HG03432 (cell line): ENCODE results near the gene DPP6.

Experiments used
- ATAC-seq: cut with Tn5 transposase; IDR thresholded peaks from one replicate; pipeline ENCODE4 v1.9.1; 2021; ENCODE audit warnings: mild to moderate bottlenecking, moderate library complexity; ENCODE audit not compliant: unreplicated experiment

The DPP6 gene

DNA sequence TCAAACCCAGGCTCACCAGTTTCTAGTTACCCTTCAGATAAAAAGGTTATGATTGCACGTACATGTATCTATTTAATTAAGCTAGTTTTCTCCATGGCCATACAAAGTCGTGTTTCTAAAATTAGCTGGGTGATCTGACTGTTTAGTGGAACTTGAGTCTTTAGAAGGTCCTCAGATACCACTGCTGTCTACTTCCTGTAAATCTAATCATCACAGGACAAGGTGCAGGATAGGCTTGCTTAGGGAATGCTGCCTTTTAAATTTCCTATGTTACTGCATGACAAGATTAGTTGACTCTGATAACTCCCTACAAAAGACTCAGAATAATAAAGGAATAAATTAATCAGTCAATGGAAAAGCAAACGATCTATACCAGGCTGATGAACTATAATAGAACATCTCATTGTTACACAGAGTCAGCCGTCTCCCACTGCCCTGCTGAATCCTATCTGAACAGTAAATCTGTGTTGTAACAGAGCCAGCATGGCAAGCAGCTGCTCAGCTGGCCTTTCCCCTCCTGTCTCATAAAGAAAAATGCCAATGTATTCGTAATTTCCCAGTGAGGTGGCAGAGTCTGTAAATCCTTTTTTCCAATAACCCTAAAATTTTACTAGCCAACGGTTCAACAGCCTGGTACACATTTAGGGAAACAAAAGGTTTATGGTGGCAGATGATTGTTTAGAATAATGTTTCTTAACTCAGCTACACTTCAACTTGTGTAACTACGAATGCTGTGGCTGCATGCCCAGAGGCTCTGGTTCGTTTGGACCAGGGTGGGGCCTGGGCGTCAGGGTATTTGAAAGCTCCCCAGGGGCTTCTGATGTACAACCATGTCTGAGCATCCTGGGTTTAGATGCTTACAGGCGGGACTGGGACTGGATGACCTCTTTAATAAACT, 632.7 kb downstream of the DPP6 start:
- ATAC-seq: no peak

GRCh38 chr7:154685564-154685901, 633.3 kb downstream of the DPP6 start:
- ATAC-seq: no peak

- ATAC-seq: no peak
Measured at GRCh38 chr7:154686305-154686704, 634.1 kb downstream of the DPP6 start.

- no peak for ATAC-seq
Measured at GRCh38 chr7:154688952-154689351, 636.8 kb downstream of the DPP6 start.

GRCh38 chr7:154690411-154690810, 638.2 kb downstream of the DPP6 start:
- no peak for ATAC-seq

DNA sequence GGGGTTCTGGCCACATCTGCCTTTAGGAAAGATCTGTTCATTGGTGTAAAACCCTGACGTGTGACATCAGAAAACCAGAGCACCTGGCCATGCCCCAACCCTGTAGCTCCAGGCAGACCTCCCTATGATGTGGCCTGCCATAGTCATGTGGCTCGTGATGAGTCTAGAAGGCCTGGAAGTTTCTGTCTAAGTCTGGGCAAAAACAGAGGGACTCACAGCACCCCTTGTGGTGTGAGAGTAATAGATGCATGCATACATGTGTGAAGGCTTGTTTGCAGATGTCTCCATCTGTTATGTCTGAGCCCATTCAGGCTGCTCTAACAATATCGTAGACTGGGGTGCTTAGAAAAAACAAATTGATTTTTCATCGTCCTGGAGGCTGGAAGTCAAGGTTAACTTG, 641.5 kb downstream of the DPP6 start:
- ATAC-seq: no peak

DNA sequence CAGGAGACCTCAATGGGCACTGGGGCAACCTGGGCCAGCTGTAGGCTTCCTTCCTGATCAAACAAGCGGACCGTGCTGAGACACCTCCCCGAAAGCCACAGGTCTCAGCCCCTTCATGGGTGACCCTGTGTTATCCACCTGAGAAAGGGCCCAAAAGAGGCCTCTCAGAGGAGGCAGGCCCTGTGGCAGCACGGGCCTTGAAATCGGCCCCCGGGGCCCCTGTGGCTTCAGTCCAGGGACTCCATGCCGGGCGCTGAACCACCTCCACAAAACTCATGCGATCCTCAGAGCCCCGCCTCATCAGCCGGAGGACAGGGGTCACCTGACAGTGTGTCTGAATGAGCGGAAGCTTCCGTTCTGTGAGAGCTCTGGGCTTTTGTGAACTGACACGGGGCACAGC, 643.6 kb downstream of the DPP6 start:
- ATAC-seq: no peak

DNA sequence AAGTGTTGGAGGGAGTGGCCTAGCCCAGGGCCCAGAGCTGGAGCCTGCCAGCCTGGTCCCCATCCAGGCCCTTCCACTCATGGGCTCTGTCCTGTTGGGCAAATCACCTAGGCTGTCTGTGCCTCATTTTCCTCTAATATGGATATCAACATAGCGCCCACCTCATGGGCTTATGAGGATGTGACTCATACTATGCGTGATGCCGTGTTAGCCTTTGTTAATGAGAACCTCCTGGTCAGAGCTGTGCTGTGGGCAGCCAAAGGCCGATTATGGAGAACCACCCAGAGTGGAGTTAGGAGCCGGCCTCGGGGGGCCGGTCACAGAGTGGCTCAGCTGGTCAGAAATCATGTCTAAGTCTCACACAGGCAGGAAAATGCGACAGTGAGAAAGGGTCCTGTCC, 644.4 kb downstream of the DPP6 start:
- ATAC-seq: no peak

DNA sequence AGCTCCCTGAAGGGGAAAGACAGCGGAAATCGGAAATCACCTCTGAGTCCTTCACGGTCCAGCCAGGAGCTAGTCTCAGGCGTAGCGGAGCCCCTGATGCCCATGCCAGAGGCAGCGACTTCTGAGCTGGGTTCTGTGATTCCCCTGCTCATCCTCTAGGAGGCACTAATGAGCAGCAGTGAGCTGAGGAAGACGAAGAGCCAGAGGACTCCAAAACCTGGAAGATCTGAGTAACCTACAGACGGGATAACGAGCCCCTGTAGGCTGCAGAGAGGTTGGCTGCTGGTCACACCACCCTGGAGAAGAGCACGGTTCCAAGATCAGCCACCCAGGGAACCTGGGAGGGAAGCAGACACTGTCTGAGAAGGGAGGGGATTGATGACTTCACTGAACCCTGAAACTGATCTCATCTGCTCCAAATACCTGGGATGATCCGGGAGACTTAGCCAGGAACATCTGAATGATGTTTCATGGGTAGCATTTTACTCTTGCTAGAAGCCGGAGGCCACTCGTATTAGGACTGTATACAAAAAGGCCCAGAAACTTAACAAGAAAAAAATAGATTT, 646.6 kb downstream of the DPP6 start:
- ATAC-seq: no peak

DNA sequence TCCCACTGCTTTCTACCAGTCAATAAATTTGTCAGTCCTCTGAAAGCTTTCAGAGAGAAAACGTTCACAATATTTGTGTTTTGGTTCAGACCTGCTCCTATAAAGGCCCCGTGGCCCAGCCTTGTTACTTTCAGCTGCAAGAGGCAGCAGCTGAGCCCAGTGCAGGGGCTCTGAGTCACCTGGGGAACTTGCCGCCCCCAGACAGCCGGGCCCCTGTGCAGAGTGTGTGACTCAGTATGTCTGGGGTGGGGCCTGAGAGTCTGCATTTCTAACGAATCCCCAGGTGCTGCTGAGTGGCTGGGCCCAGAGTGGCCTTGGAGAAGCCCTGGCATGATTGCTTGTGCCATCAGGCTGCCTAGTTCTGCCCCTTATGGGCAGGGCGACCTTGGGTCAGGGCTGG, 647.2 kb downstream of the DPP6 start:
- no peak for ATAC-seq

- no peak for ATAC-seq
Measured at GRCh38 chr7:154709840-154710520, 657.8 kb downstream of the DPP6 start.

GRCh38 chr7:154720016-154720415, 667.8 kb downstream of the DPP6 start:
- no peak for ATAC-seq

DNA sequence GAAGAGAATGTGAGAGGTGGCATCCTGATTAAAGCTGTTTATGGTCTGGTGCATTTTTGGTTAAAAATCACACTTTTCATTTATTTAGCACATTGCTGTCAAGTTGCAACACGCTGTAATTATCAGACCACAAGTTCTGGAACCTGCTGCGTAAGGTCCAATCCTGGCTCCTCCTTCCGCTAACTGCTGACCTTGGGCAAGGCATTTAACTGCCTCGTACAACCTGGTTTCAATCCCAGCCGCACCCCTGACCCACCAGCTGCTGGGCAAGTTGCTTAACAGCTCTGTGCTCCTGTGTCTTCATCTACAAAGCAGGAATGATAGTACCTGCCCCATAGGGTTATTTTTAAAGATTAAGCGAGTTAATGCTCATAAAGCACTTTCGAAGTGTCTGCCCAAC, 668.9 kb downstream of the DPP6 start:
- no peak for ATAC-seq

- no peak for ATAC-seq
Measured at GRCh38 chr7:154726368-154726767, 674.2 kb downstream of the DPP6 start.

GRCh38 chr7:154729056-154729455, 676.9 kb downstream of the DPP6 start:
- no peak for ATAC-seq

- ATAC-seq: no peak
Measured at GRCh38 chr7:154735766-154736165, 683.6 kb downstream of the DPP6 start.

- no peak for ATAC-seq
Measured at GRCh38 chr7:154736389-154736788, 684.2 kb downstream of the DPP6 start.

DNA sequence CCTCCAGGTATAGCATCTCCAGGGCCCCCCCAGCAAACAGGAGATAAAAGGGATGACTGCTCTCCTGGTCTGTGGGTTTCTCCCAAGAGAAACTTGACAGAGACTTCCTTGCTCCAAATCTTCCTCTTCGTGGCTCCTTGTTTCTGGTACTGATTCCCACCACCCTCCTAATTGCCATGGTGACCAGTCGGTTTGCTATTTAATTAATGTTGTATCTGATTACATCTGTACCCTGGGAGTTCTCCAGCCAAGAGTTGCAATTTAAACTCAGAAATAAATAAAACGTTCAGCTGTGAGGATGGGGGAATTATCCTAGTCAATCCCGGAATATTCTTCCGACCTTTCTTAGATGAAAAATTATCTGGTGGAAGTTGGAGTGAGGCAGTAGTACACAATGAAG, 686.0 kb downstream of the DPP6 start:
- ATAC-seq: no peak

- no peak for ATAC-seq
Measured at GRCh38 chr7:154741131-154741530, 688.9 kb downstream of the DPP6 start.

GRCh38 chr7:154743206-154743605, 691.0 kb downstream of the DPP6 start:
- ATAC-seq: no peak

GRCh38 chr7:154744256-154744860, 692.2 kb downstream of the DPP6 start:
- ATAC-seq: peak; percentile 70

DNA sequence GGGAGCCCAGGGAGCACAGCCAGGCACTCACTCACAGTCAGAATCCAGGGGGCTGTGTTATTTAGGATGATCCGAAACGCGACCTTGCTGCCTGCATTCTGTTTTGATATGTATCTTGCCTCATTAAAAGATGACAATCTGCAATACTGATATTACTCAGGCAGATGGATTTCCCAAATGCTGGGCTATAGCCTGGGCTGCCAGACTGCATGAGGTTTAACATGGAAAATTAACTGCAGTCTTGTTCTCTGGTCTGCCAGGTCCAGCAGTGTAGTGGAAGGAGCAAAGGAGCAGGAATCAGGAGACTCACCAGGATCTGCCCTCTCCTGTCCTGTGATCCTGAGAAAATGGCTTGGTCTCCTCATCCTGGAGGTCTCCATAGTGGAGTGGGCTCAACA, 692.7 kb downstream of the DPP6 start:
- no peak for ATAC-seq
